ENCODE results near the gene FSIP1.

Gene FSIP1

DNA sequence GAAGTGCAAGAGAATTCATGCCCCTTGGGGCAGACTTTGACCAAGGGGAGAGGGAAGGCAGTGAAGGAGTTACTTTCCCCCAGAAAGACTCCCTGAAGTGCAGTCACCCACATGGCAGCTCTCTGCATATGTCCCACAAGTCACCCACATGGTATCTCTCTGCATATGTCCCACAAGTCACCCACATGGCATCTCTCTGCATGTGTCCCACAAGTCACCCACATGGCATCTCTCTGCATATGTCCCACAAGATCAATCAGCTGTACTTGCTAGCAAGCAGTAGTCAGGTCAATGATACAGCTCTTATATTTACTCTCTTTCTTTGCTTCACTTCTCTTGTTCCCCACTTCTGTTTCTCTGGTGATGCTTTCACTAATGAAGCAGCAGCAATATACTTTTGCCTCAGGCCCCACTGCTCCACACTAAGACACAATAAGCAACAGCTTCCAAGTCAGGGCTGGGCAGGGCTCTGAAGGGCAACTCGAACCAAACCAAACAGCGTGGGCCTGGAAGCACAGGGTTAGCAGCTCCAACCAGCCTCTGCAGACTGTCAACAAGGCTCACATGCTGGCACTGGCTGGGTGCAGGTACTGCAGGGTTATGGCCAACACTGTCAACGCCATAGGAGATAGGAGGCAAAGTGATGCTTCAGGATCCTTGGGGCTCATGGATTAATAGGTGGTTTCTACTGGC, 155.0 kb downstream of the FSIP1 start:
- H3K27me3 ChIP-seq = no peaks in the 10 kb centered on the region
- no peak overlapping the region for H3K4me3 ChIP-seq (ENCODE audit: low read depth in 1 of 2, low read length in 1 of 2)
- TF ChIP-seq, protein P1, sequence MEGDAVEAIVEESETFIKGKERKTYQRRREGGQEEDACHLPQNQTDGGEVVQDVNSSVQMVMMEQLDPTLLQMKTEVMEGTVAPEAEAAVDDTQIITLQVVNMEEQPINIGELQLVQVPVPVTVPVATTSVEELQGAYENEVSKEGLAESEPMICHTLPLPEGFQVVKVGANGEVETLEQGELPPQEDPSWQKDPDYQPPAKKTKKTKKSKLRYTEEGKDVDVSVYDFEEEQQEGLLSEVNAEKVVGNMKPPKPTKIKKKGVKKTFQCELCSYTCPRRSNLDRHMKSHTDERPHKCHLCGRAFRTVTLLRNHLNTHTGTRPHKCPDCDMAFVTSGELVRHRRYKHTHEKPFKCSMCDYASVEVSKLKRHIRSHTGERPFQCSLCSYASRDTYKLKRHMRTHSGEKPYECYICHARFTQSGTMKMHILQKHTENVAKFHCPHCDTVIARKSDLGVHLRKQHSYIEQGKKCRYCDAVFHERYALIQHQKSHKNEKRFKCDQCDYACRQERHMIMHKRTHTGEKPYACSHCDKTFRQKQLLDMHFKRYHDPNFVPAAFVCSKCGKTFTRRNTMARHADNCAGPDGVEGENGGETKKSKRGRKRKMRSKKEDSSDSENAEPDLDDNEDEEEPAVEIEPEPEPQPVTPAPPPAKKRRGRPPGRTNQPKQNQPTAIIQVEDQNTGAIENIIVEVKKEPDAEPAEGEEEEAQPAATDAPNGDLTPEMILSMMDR (IDR thresholded peaks at IDR 0.05) = no peak
- H3K27ac ChIP-seq = no peak overlapping the region
- no peaks in the 10 kb centered on the region for H3K4me1 ChIP-seq (ENCODE audit: control insufficient read depth in 1 of 2, insufficient read depth in 1 of 2, low read depth in 1 of 2, low read length in 1 of 2)
- no peaks in the 10 kb centered on the region for H3K9me3 ChIP-seq
- no peaks in the 10 kb centered on the region for H3K36me3 ChIP-seq

DNA sequence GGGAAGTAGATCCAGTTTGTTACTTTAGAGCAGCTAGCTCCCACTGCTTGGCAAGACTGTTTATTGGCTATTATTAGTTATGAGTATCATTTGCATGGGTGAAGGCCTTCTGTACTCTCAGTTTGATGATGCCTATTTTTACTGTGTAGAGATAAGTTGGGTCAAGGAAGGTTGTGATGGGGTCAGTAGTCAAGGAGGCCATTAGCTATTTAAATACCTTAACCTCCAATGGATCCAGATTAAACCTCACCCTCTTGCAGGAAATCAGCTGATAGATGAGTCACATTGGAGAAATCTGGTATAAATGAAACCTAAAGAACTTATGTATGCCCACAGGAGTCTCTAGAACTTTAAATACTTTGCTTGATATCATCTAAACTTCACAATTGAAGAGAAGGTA, 156.8 kb downstream of the FSIP1 start:
- Histone ChIP-seq H3K27me3 (no peaks in the 10 kb centered on the region), H3K4me1 (ENCODE audit: control insufficient read depth in 1 of 2, insufficient read depth in 1 of 2, low read depth in 1 of 2, low read length in 1 of 2) (no peaks in the 10 kb centered on the region), H3K36me3 (no peaks in the 10 kb centered on the region), H3K4me3 (ENCODE audit: low read depth in 1 of 2, low read length in 1 of 2) (no peak overlapping the region), H3K9me3 (no peaks in the 10 kb centered on the region), H3K27ac (no peak overlapping the region)
- TF ChIP-seq, protein P1 (IDR thresholded peaks at IDR 0.05) = no peak

DNA sequence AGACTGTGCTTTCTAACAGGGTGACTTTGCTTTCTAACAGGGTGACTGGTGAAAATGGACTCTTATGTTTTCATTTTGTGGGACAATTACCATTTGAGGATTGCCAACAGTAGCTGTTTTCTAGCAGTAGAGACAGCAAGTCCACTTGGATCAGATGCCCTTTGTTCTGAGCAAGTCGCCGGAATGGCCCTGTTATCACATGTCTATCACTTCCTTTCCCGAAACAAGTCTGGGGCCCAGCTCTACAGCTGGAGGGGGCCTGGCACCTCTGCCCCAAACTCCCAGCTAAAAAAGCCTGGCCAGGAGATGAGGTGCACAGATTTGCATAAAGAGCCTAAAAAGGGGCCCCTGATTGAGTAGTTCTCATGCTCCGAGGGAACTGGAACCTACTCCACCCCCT, 157.2 kb downstream of the FSIP1 start:
- TF ChIP-seq, protein P1 (IDR thresholded peaks at IDR 0.05) = no peak
- Histone ChIP-seq H3K4me1 (ENCODE audit: control insufficient read depth in 1 of 2, insufficient read depth in 1 of 2, low read depth in 1 of 2, low read length in 1 of 2) (no peaks in the 10 kb centered on the region), H3K27me3 (no peaks in the 10 kb centered on the region), H3K27ac (no peak overlapping the region), H3K36me3 (no peaks in the 10 kb centered on the region), H3K9me3 (no peaks in the 10 kb centered on the region), H3K4me3 (ENCODE audit: low read depth in 1 of 2, low read length in 1 of 2) (no peak overlapping the region)

DNA sequence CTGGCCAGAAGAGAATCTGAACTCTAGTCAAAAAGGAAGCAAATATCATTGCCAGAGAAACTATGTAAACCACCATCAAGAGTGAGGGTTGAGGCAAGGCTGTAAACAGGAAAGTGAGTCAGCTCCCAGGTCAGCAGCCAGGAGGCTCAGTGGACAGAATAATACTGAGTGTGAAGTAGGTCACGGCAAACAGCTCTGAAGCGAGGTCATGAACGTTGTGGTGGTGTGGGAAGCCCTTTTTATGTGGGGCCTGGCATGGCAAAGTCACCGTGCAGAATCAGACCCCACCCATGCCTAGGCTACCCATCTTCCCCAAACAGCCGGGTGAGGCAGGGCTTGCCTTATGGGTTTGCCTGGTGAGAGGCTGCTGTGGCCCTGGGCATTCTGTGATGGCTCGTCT, 157.8 kb downstream of the FSIP1 start:
- H3K27ac ChIP-seq = no peak overlapping the region
- H3K9me3 ChIP-seq = no peaks in the 10 kb centered on the region
- TF ChIP-seq, protein P1 (IDR thresholded peaks at IDR 0.05) = no peak
- H3K4me1 ChIP-seq (ENCODE audit: control insufficient read depth in 1 of 2, insufficient read depth in 1 of 2, low read depth in 1 of 2, low read length in 1 of 2) = no peaks in the 10 kb centered on the region
- no peak overlapping the region for H3K4me3 ChIP-seq (ENCODE audit: low read depth in 1 of 2, low read length in 1 of 2)
- H3K27me3 ChIP-seq = no peaks in the 10 kb centered on the region
- no peaks in the 10 kb centered on the region for H3K36me3 ChIP-seq

DNA sequence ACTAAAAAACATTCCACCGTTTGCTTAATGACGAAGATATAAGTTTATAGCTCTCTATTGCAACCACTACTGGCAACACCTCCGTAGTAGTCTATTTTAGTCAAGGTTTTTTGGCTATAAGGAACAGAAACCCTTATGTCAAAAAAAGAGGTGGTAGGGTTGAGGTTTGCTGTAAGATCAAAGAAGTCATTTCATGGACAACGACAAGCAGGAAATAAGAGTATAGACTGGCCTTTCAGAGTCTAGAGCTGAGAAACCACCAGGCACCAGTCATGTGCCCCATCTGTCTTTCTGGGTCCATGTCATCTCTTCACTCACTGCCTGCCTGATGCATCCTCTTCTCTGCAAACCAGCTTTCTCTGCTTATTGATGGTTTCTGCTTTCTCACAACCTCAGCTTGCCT, 159.1 kb downstream of the FSIP1 start:
- Histone ChIP-seq H3K4me3 (ENCODE audit: low read depth in 1 of 2, low read length in 1 of 2) (no peak overlapping the region), H3K9me3 (no peaks in the 10 kb centered on the region), H3K4me1 (ENCODE audit: control insufficient read depth in 1 of 2, insufficient read depth in 1 of 2, low read depth in 1 of 2, low read length in 1 of 2) (no peaks in the 10 kb centered on the region), H3K36me3 (no peaks in the 10 kb centered on the region), H3K27me3 (no peaks in the 10 kb centered on the region), H3K27ac (no peak overlapping the region)
- TF ChIP-seq, protein P1 (IDR thresholded peaks at IDR 0.05) = no peak
